Osteocyte (in vitro differentiated cells): ENCODE measurements around the gene RAB36. TPM values are rescaled to one million over a fixed set of nuclear protein-coding genes. Genes with fewer than 3 reads are reported as not detected.

Experiments used
- DNase-seq: peaks from one replicate; pipeline ENCODE4 v3.0.0; 2021; ENCODE audit warnings: mixed read lengths; ENCODE audit not compliant: unreplicated experiment; ENCODE audit errors: extremely low spot score
- H3K27ac Mint-ChIP-seq: one replicate; pipeline ENCODE4 v1.8.0; 2021; ENCODE audit warnings: mild to moderate bottlenecking, mixed read lengths; ENCODE audit not compliant: unreplicated experiment
- H3K27me3 Mint-ChIP-seq: one replicate; pipeline ENCODE4 v1.8.0; 2021; ENCODE audit warnings: mixed read lengths; ENCODE audit not compliant: unreplicated experiment
- H3K36me3 Mint-ChIP-seq: one replicate; pipeline ENCODE4 v1.8.0; 2021; ENCODE audit warnings: mixed read lengths; ENCODE audit not compliant: unreplicated experiment
- H3K4me1 Mint-ChIP-seq: one replicate; pipeline ENCODE4 v1.8.0; 2021; ENCODE audit warnings: mixed read lengths; ENCODE audit not compliant: unreplicated experiment
- H3K4me3 Mint-ChIP-seq: one replicate; pipeline ENCODE4 v1.8.0; 2021; ENCODE audit warnings: mild to moderate bottlenecking, moderate library complexity, mixed read lengths; ENCODE audit not compliant: unreplicated experiment
- H3K9me3 Mint-ChIP-seq: one replicate; pipeline ENCODE4 v1.8.0; 2021; ENCODE audit warnings: mixed read lengths; ENCODE audit not compliant: unreplicated experiment
- total RNA-seq: library from RNA; stranded (reverse); gene quantifications from 2 replicates; pipeline ENCODE4 v1.2.1, GENCODE V29; 2021
- TF ChIP-seq, protein P1 (sequence below): fragments of 200-600 bp; sonication (generic); IDR thresholded peaks from 2 replicates; pipeline ENCODE4 v1.5.0; 2021; ENCODE audit warnings: antibody characterized with exemption, mild to moderate bottlenecking, moderate library complexity

The RAB36 gene
- total RNA-seq, 1 donor from 2014 or later: 4.8 TPM

GRCh38 chr22:23175817-23176644 is 30.8 kb downstream of the RAB36 start:
- H3K27ac Mint-ChIP-seq: no peak overlapping the region
- peaks cover 20% of the 10 kb centered on the region for H3K4me1 Mint-ChIP-seq
- no peaks in the 10 kb centered on the region for H3K27me3 Mint-ChIP-seq
- H3K9me3 Mint-ChIP-seq: peaks cover 10% of the 10 kb centered on the region
- no peak overlapping the region for H3K4me3 Mint-ChIP-seq
- no peak for DNase-seq
- TF ChIP-seq, protein P1, sequence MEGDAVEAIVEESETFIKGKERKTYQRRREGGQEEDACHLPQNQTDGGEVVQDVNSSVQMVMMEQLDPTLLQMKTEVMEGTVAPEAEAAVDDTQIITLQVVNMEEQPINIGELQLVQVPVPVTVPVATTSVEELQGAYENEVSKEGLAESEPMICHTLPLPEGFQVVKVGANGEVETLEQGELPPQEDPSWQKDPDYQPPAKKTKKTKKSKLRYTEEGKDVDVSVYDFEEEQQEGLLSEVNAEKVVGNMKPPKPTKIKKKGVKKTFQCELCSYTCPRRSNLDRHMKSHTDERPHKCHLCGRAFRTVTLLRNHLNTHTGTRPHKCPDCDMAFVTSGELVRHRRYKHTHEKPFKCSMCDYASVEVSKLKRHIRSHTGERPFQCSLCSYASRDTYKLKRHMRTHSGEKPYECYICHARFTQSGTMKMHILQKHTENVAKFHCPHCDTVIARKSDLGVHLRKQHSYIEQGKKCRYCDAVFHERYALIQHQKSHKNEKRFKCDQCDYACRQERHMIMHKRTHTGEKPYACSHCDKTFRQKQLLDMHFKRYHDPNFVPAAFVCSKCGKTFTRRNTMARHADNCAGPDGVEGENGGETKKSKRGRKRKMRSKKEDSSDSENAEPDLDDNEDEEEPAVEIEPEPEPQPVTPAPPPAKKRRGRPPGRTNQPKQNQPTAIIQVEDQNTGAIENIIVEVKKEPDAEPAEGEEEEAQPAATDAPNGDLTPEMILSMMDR: no peak
- H3K36me3 Mint-ChIP-seq: peaks cover 6% of the 10 kb centered on the region

- DNase-seq: no peak
- Mint-ChIP-seq H3K36me3 (peaks cover 6% of the 10 kb centered on the region), H3K4me1 (peaks cover 20% of the 10 kb centered on the region), H3K27me3 (no peaks in the 10 kb centered on the region), H3K27ac (no peak overlapping the region), H3K9me3 (peaks cover 10% of the 10 kb centered on the region), H3K4me3 (no peak overlapping the region)
- TF ChIP-seq, protein P1: no peak
Observed at GRCh38 chr22:23176645-23177027, 31.4 kb downstream of the RAB36 start.

GRCh38 chr22:23177197-23177596 is 31.9 kb downstream of the RAB36 start:
- Mint-ChIP-seq H3K9me3 (peaks cover 10% of the 10 kb centered on the region), H3K4me3 (no peak overlapping the region), H3K36me3 (peaks cover 6% of the 10 kb centered on the region), H3K27ac (no peak overlapping the region), H3K4me1 (peaks cover 25% of the 10 kb centered on the region), H3K27me3 (no peaks in the 10 kb centered on the region)
- TF ChIP-seq, protein P1: no peak
- no peak for DNase-seq

DNA sequence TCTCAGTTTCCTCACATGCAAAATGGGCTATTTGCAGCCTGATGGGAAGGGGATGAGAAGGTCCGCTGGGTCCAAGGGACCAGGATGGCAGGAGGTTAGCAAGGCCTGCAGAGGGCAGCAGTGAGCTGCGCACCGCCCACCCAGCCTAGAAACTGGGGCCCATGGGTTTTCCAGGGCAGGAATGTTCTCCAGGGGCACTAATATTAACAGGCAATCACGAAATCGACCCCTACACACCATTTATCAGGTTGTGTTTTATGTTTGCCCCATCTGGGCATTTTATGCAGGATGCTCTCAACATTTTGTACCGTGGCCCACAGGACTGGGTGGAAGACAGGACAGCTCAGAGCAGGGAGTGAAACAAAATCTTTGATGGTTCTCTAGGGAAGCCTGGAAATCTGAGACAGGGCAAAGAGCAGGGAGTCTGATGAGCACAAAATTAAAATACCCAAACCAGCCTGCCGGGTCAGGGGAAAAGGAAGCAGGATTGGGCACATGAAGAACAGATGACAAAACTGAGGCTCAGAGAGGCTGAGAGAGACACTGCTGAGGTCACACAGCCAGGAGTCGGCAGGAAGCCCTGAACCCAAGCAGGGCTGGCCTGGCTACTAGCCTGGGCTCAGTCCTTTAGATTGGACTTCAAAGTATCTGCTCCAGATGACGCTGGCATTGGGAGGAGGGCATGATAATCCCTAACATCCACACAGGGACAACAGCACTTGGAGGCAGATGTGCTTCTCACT is 33.4 kb downstream of the RAB36 start:
- Mint-ChIP-seq H3K9me3 (peaks cover 10% of the 10 kb centered on the region), H3K4me1 (peaks cover 40% of the 10 kb centered on the region), H3K27ac (peak overlapping the region; percentile 32), H3K27me3 (no peaks in the 10 kb centered on the region), H3K4me3 (peak overlapping the region; percentile 8), H3K36me3 (peaks cover 6% of the 10 kb centered on the region)
- TF ChIP-seq, protein P1: peak; percentile 96
- peak; percentile 91 for DNase-seq
